Psoas muscle (tissue), 8 donors: Measurements from ENCODE around the gene HSBP1L1. TPM values are rescaled to one million over a fixed set of nuclear protein-coding genes. Genes with fewer than 3 reads are reported as not detected.

Experiments
- ATAC-seq, 4 donors: fragments of 200-7000 bp; cut with Tn5 transposase; one replicate each; pipeline ENCODE4 v1.9.1; 2020; ENCODE audit warnings: moderate library complexity in 3 of 4, mild to moderate bottlenecking in 2 of 4
- DNase-seq, 2 donors: peaks; one replicate each; pipeline ENCODE4 v3.0.0-alpha.2; 2020
- H3K27ac ChIP-seq: fragments of 200-600 bp; one replicate; pipeline ENCODE4 v1.8.0; 2022
- H3K27me3 ChIP-seq, 3 donors: fragments of 200-600 bp in 1 of 3; one replicate each; pipeline versions ENCODE4 v1.6.1 to v1.8.0; 2013 to 2022; ENCODE audit warnings: low read length in 2 of 3, mild to moderate bottlenecking in 2 of 3, moderate library complexity in 1 of 3; ENCODE audit not compliant: insufficient read depth in 3 of 3
- H3K36me3 ChIP-seq, 2 donors: fragments of 200-600 bp in 1 of 2; one replicate each; pipeline versions ENCODE4 v1.6.1 to v1.8.0; 2013 to 2022; ENCODE audit warnings: low read depth in 1 of 2, mild to moderate bottlenecking in 1 of 2, moderate library complexity in 1 of 2; ENCODE audit not compliant: insufficient read depth in 1 of 2
- H3K4me1 ChIP-seq: fragments of 200-600 bp; one replicate; pipeline ENCODE4 v1.8.0; 2022
- H3K4me3 ChIP-seq: fragments of 200-600 bp; one replicate; pipeline ENCODE4 v1.8.0; 2022; ENCODE audit warnings: mild to moderate bottlenecking
- H3K9me3 ChIP-seq: fragments of 200-600 bp; one replicate; pipeline ENCODE4 v1.8.0; 2022
- CTCF ChIP-seq: fragments of 200-600 bp; IDR thresholded peaks from one replicate; pipeline ENCODE4 v1.8.0; 2022; ENCODE audit warnings: antibody characterized with exemption
- WGBS, 3 donors: extraction: QIAGEN DNeasy Blood & Tissue Kit; methylation state at CpG; one replicate each; pipeline versions ENCODE4 v1.1.6 to v1.1.7; 2013; 5-methylcytosine and 5-hydroxymethylcytosine counted together
- intact Hi-C, 2 donors: fragments of 100-400 bp; cut with DNase I; formaldehyde crosslinking; loops; one replicate each; pipeline versions ENCODE4 v1.11.0 to v1.14.2; 2022
- polyA plus RNA-seq, 3 donors: library from polyadenylated mRNA; stranded (reverse); fragments of 200-250 nt; gene quantifications; one replicate each; pipeline ENCODE4 v1.2.3, GENCODE V29; 2013
- total RNA-seq, 4 donors: library from RNA; stranded (reverse); fragmentation: NEBNext Ultra II Directional in 2 of 4; extraction: Animal tissue kit (Norgen Biotek cat#: 25700) in 2 of 4; gene quantifications; one replicate each; pipeline versions ENCODE4 v1.2.1 to v1.2.4, GENCODE V29; 2021 to 2023
- donor health status: healthy with polysubstance abuse.
- donor health status: DM: no; HTN: no; CAD: no; lungs with moderate emphysema.
- donor health status: Bipolar disorder and iron deficiency.
- donor health status: healthy.
- donor health status: DM: yes; HTN: yes; CAD: no.
- donor health status: DM: no; HTN: no; CAD: no.
- donor health status: DM: no; HTN: no; CAD: no.
- donor health status: DM: yes; HTN: yes; CAD: no.

Gene HSBP1L1
- total and polyA plus RNA-seq, 7 donors: 2.5 to 11.9 (median 8.7) TPM

- H3K4me3 ChIP-seq: no peak overlapping the region
- DNase-seq (peak in 1 of 2 donors; percentile 44), ATAC-seq (peak; percentile 3 to 45 (median 24))
- H3K9me3 ChIP-seq: peaks cover 21% of the 10 kb centered on the region
- WGBS, 3 donors: 72 to 79% (median 76%) methylated on average over 8 of the region's 8 CpGs
- no peak overlapping the region for H3K27ac ChIP-seq
- no peak for TF ChIP-seq CTCF
- H3K36me3 ChIP-seq: peaks cover 0 to 6% of the 10 kb centered on the region in 2 donors
- no peaks in the 10 kb centered on the region for H3K27me3 ChIP-seq
- H3K4me1 ChIP-seq: peaks cover 12% of the 10 kb centered on the region
- intact Hi-C loops: no loop called here
Observed at GRCh38 chr18:79934311-79935097, 29.9 kb upstream of the HSBP1L1 start.

DNA sequence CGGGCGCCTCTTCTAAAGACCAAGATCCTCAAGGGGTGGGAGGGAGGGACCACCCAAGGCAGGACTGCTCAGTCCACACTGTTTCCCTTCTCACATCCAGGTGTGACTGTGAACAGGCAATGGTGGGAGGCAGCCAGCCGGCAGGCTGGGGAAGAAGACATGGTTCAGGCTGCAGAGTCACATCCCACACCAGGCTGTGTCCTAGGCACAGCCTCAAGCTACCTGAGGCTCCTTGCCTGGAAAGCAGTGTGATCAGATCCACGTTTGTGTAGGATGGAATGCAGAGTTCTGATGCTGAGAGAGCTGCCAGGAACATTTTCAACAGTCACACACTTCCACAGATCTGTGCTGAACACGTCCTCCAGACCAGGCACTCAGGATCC lies 29.4 kb upstream of the HSBP1L1 start:
- ATAC-seq (no peak), DNase-seq (peak in 1 of 2 donors; percentile 11)
- 68 to 89% (median 87%) methylated on average over 5 of the region's 5 CpGs for WGBS, 3 donors
- peaks cover 12% of the 10 kb centered on the region for H3K4me1 ChIP-seq
- no peaks in the 10 kb centered on the region for H3K27me3 ChIP-seq
- H3K9me3 ChIP-seq: peaks cover 15% of the 10 kb centered on the region
- intact Hi-C loops: no loop called here
- H3K27ac ChIP-seq: no peak overlapping the region
- H3K36me3 ChIP-seq: no peaks in the 10 kb centered on the region
- no peak overlapping the region for H3K4me3 ChIP-seq
- TF ChIP-seq CTCF: no peak

DNA sequence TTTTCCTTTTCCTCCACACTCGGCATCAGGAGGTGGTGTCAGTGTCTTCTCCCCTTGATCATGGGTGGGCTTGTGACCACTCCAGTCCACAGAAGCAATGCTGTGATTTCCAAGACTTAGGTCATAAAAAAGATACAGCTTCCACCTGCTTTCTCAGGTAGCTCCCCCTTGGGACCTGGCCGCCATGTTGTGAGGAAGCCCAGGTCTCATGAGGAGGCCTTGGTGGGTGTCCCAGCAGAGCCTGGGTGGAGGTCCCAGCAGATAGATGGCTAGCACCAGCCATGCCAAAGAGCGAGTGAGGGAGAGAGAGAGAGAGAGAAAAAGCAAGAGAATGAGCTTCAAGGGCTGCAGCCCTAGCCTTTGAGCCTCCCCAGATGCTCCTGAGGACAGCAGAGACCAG lies 28.9 kb upstream of the HSBP1L1 start:
- no peaks in the 10 kb centered on the region for H3K36me3 ChIP-seq
- ATAC-seq (no peak), DNase-seq (peak in 1 of 2 donors; percentile 39)
- H3K27ac ChIP-seq: no peak overlapping the region
- H3K9me3 ChIP-seq: peaks cover 11% of the 10 kb centered on the region
- H3K4me1 ChIP-seq: peaks cover 12% of the 10 kb centered on the region
- H3K4me3 ChIP-seq: no peak overlapping the region
- intact Hi-C loops: no loop called here
- no peaks in the 10 kb centered on the region for H3K27me3 ChIP-seq
- 91 to 100% (median 98%) methylated on average over 3 of the region's 3 CpGs for WGBS, 3 donors
- no peak for TF ChIP-seq CTCF

GRCh38 chr18:79935925-79936324 lies 28.5 kb upstream of the HSBP1L1 start:
- no peaks in the 10 kb centered on the region for H3K27me3 ChIP-seq
- no peaks in the 10 kb centered on the region for H3K36me3 ChIP-seq
- H3K27ac ChIP-seq: no peak overlapping the region
- peak in 1 of 2 donors; percentile 12 for DNase-seq
- peaks cover 11% of the 10 kb centered on the region for H3K9me3 ChIP-seq
- 92 to 97% (median 96%) methylated on average over 6 of the region's 6 CpGs for WGBS, 3 donors
- peaks cover 12% of the 10 kb centered on the region for H3K4me1 ChIP-seq
- ATAC-seq: no peak
- TF ChIP-seq CTCF: no peak
- intact Hi-C loops: no loop called here
- H3K4me3 ChIP-seq: no peak overlapping the region
